ENCODE results near the gene AP5S1.

Gene AP5S1

DNA sequence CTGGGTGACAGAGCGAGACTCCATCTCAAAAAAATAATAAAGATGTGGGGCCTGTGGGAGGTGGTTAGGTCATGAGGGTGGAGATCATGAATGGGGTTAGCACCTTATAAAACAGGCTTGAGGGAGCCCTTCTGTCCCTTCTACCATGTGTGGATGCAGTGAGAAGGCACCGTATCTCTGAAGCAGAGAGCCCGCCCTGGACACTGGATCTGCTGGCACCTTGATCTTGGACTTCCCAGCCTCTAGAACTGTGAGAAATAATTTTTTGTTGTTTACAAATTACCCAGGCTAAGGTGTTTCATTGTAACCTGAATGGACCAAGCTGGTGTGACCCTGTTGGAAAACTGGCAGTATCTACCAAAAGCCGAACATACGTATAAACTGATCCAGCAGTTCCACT, 53.2 kb downstream of the AP5S1 start:
- no peak for DNase-seq (ENCODE audit: extremely low read depth in 1 of 2, low read depth in 1 of 2)

DNA sequence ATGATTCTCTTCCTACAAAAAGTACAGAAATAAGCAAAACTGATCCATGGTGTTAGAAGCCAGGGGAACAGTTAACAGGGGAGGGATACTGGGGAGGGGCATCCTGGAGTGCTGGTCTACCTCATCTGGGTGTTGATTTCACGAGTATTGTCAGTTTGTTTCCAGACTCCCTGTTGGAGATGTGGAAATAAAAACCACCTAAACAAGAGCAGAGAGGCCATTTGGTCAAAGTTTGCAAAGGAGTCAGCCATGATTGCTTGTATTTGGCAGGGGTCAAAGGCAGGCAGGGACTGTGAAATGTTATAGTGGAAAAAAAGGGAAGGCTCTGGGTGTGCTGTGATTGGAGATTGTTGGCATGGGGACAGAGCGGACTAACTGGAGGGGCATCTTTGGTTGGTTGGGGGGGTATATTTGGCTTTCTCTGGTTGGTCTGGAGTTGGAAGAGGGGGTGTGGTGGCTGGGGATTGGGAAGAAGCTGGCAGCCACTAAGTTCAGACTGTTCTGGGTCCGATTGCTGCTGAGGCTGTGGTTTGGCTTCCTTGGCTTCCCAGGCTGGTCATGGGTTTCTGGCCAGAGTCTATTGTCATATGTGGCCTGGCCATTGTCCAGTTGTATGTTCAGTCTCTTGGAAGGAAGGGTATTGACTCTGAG, 54.0 kb downstream of the AP5S1 start:
- no peak for DNase-seq (ENCODE audit: extremely low read depth in 1 of 2, low read depth in 1 of 2)

DNA sequence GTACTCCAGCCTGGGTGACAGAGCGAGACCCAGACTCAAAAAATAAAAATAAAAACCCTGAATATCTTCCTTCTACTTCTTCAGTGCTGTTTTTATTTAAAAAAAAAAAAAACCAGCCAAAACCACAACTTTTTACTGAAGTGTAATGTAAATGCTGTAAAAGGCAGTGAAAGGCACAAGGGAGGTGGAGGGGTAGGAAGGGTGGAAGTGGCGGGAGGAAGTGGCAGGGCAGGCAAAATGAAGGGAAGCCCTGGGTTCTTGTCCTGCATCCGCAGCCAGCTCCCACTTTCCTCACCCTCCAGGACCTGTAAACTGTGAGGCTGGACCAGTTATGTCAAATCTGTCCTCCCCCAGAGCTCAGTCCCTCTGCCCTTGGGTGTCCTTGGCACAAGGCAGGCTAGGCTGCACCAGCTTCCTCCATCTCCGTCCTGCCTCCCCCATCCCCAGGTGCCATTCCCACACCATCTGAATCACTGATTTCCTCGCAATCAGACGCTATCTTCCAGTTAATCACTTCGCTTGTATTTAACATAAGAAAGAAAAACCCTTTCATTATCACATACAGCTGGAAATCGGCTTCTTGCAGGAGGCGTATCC, 55.1 kb downstream of the AP5S1 start:
- DNase-seq (ENCODE audit: extremely low read depth in 1 of 2, low read depth in 1 of 2), result no peak

DNA sequence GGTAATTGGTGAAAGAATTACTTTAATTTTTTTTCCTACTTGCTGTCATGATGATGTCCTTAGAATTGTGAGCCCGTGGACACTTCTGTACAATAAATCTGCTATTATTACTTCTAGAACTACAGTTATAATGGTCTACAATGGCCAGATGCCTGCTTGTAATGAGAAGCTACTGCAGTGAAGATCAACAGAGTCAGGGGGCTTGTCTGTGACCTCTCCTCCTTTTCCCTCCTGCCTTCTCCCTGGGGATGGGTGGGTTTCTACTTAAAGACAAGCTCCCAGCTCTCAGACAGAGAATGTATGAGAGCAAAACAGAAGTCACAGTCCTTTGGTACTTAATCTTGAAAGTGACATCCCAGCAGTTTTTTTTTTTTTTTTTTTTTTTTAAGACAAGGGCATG, 55.7 kb downstream of the AP5S1 start:
- DNase-seq (ENCODE audit: extremely low read depth in 1 of 2, low read depth in 1 of 2), result no peak

DNA sequence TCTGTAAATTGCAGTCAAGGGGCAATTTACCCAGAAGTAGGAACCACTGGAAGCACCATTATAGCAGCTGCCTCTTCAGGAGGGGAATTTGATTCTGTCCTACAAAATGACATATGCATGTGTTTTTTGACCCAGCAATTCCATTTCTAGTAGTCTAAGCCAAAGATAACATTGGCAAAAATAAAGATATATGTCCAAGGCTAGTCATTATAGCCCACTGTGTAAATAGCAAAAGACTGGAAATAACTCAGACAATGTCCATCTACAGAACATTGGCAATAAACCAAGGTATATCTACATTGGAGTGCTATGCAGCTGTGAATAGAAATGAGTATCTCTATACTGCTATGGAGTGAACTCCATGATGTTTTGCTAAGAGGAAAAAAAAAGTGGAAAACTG, 56.3 kb downstream of the AP5S1 start:
- DNase-seq (ENCODE audit: extremely low read depth in 1 of 2, low read depth in 1 of 2), result no peak

All from stimulated activated CD8-positive, alpha-beta memory T cell treated with anti-CD3 and anti-CD28 coated beads, Interleukin-7, amount 100 ng/mL, for 48 hours (primary cell).